ENCODE data around the gene HNF1B. TPM values are rescaled to one million over a fixed set of nuclear protein-coding genes. Genes with fewer than 3 reads are reported as not detected.

Gene HNF1B
- total RNA-seq, 2 donors from 2014 or later, result 2.7 to 7.0 TPM

DNA sequence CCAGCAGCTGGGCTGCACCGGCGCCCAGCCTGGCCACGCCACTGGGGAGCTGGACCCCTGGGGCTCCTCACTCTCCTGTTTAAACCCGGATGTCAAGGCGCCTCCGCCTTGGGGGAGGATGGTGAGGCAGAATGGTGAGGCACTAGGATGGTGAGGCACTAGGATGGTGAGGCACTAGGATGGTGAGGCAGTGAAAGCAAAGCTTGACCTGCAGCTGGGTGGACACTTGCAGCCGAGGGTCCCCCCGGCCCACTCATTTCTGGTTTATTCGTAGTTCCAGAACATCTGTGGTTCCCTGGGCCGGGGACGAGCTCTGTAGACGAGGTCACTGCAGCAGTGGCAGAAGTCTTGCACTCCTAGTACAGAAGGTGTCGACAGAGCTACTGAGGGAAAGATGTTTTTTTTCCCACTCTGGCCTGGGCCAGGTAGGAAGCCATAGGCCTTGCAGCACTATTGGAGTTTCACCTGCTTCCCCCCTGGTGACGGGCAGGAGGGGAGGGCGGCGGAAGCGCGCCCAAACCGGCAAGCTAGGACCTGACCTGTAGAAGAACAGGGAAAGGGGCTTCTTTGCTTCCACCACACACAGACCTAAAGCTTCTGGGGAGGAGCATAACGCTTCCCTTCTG is 1.1 kb upstream of the HNF1B start:
- intact Hi-C loops (cut with DNase I), result no loop called here
- peak overlapping the region; percentile 77 to 82 for H3K27ac ChIP-seq
- H3K36me3 ChIP-seq, result no peaks in the 10 kb centered on the region
- H3K27me3 ChIP-seq (replicated peaks; ENCODE audit: insufficient read depth), result no peaks in the 10 kb centered on the region
- H3K4me3 ChIP-seq, result peak overlapping the region; percentile 34 to 35
- TF ChIP-seq POLR2AphosphoS5 (IDR thresholded peaks at IDR 0.05) (no peak), POLR2A (IDR thresholded peaks at IDR 0.05) (no peak)
- TF ChIP-seq, protein P1, sequence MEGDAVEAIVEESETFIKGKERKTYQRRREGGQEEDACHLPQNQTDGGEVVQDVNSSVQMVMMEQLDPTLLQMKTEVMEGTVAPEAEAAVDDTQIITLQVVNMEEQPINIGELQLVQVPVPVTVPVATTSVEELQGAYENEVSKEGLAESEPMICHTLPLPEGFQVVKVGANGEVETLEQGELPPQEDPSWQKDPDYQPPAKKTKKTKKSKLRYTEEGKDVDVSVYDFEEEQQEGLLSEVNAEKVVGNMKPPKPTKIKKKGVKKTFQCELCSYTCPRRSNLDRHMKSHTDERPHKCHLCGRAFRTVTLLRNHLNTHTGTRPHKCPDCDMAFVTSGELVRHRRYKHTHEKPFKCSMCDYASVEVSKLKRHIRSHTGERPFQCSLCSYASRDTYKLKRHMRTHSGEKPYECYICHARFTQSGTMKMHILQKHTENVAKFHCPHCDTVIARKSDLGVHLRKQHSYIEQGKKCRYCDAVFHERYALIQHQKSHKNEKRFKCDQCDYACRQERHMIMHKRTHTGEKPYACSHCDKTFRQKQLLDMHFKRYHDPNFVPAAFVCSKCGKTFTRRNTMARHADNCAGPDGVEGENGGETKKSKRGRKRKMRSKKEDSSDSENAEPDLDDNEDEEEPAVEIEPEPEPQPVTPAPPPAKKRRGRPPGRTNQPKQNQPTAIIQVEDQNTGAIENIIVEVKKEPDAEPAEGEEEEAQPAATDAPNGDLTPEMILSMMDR (IDR thresholded peaks at IDR 0.05), result no peak
- H3K9me3 ChIP-seq, result no peaks in the 10 kb centered on the region
- no peak for DNase-seq (ENCODE audit: low spot score)
- 19% methylated on average over 20 of the region's 20 CpGs for WGBS
- H3K4me1 ChIP-seq (replicated peaks), result no peaks in the 10 kb centered on the region

DNA sequence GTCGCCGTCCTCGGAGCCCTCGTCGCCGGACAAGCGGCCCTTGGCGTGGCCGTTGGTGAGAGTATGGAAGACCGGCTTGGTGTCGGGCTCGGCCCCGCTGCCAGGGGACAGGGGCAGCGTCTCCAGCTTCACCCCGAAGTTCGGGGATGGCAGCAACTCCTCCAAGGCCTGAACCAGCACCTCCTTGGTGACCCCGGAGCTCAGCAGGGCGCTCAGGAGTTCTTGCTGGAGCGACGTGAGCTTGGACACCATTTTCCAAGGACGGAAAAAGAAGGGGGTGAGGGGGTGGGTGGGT is 279 bp downstream of the HNF1B start:
- TF ChIP-seq, protein P1 (IDR thresholded peaks at IDR 0.05), result no peak
- intact Hi-C loops (cut with DNase I), result no loop called here
- under 1% methylated on average over 21 of the region's 21 CpGs for WGBS
- peak overlapping the region; percentile 34 to 35 for H3K4me3 ChIP-seq
- H3K27me3 ChIP-seq (replicated peaks; ENCODE audit: insufficient read depth), result peaks cover 2% of the 10 kb centered on the region
- peak overlapping the region; percentile 77 to 82 for H3K27ac ChIP-seq
- no peaks in the 10 kb centered on the region for H3K36me3 ChIP-seq
- DNase-seq (ENCODE audit: low spot score), result no peak
- H3K9me3 ChIP-seq, result no peaks in the 10 kb centered on the region
- no peaks in the 10 kb centered on the region for H3K4me1 ChIP-seq (replicated peaks)

DNA sequence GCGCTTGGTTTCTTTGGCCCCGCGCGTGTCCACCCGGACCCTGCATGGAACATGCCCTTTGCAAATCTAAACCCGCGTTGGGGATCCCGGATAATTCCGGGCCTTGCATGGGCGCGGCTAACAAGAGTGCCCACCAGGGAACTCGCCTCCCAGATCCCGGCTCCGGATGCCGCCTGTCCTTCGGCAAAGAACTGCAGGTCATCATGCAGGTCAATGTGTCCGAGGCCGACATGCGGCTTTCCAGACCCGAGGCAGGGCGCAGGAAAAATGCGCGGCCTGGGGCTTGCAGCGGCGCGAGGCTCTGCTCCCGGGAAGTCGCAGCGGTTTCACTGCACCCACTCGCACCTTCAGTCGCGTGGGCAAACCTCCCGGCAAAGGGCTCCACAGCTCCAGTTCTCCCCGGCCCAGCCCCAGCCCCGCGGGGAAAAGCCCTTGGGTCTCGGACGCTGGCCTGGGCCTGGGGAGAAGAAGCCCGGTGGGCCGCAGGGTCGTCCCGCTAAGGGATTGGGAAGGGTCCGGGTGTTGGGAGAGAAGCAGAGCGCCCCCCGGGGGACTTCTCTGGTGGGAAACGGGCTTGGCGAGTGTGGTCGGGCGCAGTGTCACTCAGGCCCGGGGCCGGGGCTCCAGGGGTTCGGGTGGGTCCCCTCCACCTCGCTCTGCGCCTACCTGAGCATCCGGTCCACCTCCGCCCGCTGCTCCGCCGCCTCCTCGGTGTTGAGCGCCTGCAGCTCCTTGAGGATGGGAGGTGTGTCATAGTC is 805 bp downstream of the HNF1B start:
- Histone ChIP-seq H3K9me3 (no peaks in the 10 kb centered on the region), H3K27ac (peak overlapping the region; percentile 77 to 82), H3K4me3 (peak overlapping the region; percentile 34 to 35), H3K36me3 (no peaks in the 10 kb centered on the region), H3K4me1 (replicated peaks) (no peaks in the 10 kb centered on the region), H3K27me3 (replicated peaks; ENCODE audit: insufficient read depth) (peaks cover 2% of the 10 kb centered on the region)
- intact Hi-C loops (cut with DNase I), result no loop called here
- 3% methylated on average over 49 of the region's 61 CpGs for WGBS
- peak; percentile 53 for DNase-seq (ENCODE audit: low spot score)
- TF ChIP-seq, protein P1 (IDR thresholded peaks at IDR 0.05), result peak in 1 of 4 experiments; percentile 3
- no peak for TF ChIP-seq POLR2AphosphoS5 (IDR thresholded peaks at IDR 0.05)

DNA sequence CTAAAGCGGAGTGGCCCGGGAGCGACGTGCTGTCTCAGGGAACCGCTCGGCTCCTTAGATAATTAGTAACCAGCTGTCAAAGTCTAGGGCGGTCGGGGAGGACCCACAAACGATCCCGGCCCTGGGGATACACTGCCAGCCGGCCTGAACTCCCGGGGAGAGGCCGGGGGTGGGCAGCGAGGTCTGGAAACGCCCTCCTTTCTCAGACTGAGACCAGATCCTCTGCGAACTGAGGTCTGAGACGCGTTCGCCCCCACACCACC is 1.3 kb downstream of the HNF1B start:
- H3K36me3 ChIP-seq, result no peaks in the 10 kb centered on the region
- intact Hi-C loops (cut with DNase I), result no loop called here
- no peaks in the 10 kb centered on the region for H3K9me3 ChIP-seq
- no peak for DNase-seq (ENCODE audit: low spot score)
- peak overlapping the region; percentile 34 to 35 for H3K4me3 ChIP-seq
- TF ChIP-seq, protein P1 (IDR thresholded peaks at IDR 0.05), result no peak
- no peak for TF ChIP-seq POLR2AphosphoS5 (IDR thresholded peaks at IDR 0.05)
- no peaks in the 10 kb centered on the region for H3K4me1 ChIP-seq (replicated peaks)
- peaks cover 2% of the 10 kb centered on the region for H3K27me3 ChIP-seq (replicated peaks; ENCODE audit: insufficient read depth)
- peak overlapping the region; percentile 77 to 82 for H3K27ac ChIP-seq
- WGBS, result 2% methylated on average over 18 of the region's 19 CpGs

Measured in prostate gland (tissue), 2 donors.